H1 (cell line): ENCODE measurements around the gene GHRL. TPM values are rescaled to one million over a fixed set of nuclear protein-coding genes. Genes with fewer than 3 reads are reported as not detected.

Experiments used
- EGR1 ChIP-seq: IDR thresholded peaks from 2 replicates; pipeline ENCODE4 v1.6.1; 2011; ENCODE audit warnings: low read depth, low read length, borderline replicate concordance
- HDAC2 ChIP-seq, 2 experiments: fragments of 300-600 bp in 1 of 2; sonication (generic) in 1 of 2; IDR thresholded peaks; 2 replicates each; pipeline ENCODE4 v1.6.1; 2011 to 2012; ENCODE audit warnings: low read depth in 2 of 2, low read length in 2 of 2, mild to moderate bottlenecking in 2 of 2, moderate library complexity in 2 of 2, borderline replicate concordance in 1 of 2, inconsistent platforms in 1 of 2
- KDM4A ChIP-seq: IDR thresholded peaks from one replicate; pipeline ENCODE4 v1.7.1; 2012; ENCODE audit warnings: low read depth, mild to moderate bottlenecking, moderate library complexity, low read length, inconsistent platforms; ENCODE audit not compliant: severe bottlenecking
- RFX5 ChIP-seq: IDR thresholded peaks from 2 replicates; pipeline ENCODE4 v1.6.1; 2011; ENCODE audit warnings: low read depth, low read length, improper control_type of control experiment, borderline replicate concordance
- RXRA ChIP-seq: IDR thresholded peaks from 2 replicates; pipeline ENCODE4 v1.6.1; 2011; ENCODE audit warnings: low read depth, mild to moderate bottlenecking, low read length, moderate library complexity; ENCODE audit not compliant: insufficient read depth
- SP4 ChIP-seq: IDR thresholded peaks from 2 replicates; pipeline ENCODE4 v1.6.1; 2012; ENCODE audit warnings: low read length, inconsistent platforms
- polyA plus RNA-seq, 7 experiments: library from polyadenylated mRNA; depleted of rRNA in 3 of 7; stranded (reverse) in 5 of 7; unstranded in 2 of 7; fragments of >200 nt in 5 of 7; fragments of 200-250 nt in 2 of 7; gene quantifications; 1 replicate in 5 of 7; 2 replicates in 1 of 7; 4 replicates in 1 of 7; pipeline versions ENCODE4 v1.2.1 to v1.2.3, GENCODE V29; 2011 to 2013; ENCODE audit warnings: missing spikeins in 2 of 7, mixed read lengths in 2 of 7
- total RNA-seq: library from RNA; stranded (reverse); fragmentation: NEBNext Ultra II Directional; extraction: Animal tissue kit (Norgen Biotek cat#: 25700); gene quantifications from 2 replicates; pipeline ENCODE4 v1.2.1, GENCODE V29; 2021
- TF ChIP-seq, protein P1 (sequence below), 3 experiments: IDR thresholded peaks; 1 replicate in 2 of 3; 2 replicates in 1 of 3; pipeline versions ENCODE4 v1.5.1 to v1.6.1; 2011; ENCODE audit warnings: low read length in 3 of 3, mild to moderate bottlenecking in 3 of 3, inconsistent platforms in 2 of 3, low read depth in 1 of 3, moderate library complexity in 1 of 3; ENCODE audit not compliant: insufficient read depth in 1 of 3; ENCODE audit errors: control extremely low read depth in 1 of 3

The GHRL gene
- total and polyA plus RNA-seq, 2 of the 8 experiments (the other 6 are each of a cell fraction or from before 2014, with no cell fraction given), result 0.32 to 0.35 TPM

DNA sequence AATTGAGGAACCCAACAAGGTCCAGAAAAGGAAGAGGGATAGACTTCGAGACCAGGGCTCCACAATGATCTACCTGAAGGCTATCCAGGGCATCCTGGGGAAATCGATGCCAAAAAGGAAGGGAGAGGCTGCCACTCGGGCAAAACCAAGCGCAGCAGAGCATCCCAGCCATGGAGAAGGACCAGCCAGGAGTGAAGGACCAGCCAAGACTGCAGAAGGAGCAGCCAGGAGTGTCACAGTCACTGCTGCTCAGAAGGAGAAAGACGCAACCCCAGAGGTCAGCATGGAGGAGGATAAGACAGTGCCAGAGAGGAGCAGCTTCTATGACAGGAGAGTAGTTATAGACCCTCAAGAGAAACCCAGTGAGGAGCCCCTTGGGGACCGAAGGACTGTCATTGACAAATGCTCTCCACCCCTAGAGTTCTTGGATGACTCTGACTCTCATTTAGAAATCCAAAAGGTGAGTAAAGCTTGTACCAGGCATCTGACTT lies 32.5 kb downstream of the GHRL start (continued):
- no peak for TF ChIP-seq EGR1
- no peak for TF ChIP-seq KDM4A
- TF ChIP-seq HDAC2 (IDR thresholded peaks at IDR 0.05; ENCODE audit: borderline replicate concordance in 1 of 2, low read depth in 2 of 2, low read length in 2 of 2), result no peak
- no peak for TF ChIP-seq RFX5
- TF ChIP-seq SP4, result no peak
- no peak for TF ChIP-seq RXRA
- TF ChIP-seq, protein P1, sequence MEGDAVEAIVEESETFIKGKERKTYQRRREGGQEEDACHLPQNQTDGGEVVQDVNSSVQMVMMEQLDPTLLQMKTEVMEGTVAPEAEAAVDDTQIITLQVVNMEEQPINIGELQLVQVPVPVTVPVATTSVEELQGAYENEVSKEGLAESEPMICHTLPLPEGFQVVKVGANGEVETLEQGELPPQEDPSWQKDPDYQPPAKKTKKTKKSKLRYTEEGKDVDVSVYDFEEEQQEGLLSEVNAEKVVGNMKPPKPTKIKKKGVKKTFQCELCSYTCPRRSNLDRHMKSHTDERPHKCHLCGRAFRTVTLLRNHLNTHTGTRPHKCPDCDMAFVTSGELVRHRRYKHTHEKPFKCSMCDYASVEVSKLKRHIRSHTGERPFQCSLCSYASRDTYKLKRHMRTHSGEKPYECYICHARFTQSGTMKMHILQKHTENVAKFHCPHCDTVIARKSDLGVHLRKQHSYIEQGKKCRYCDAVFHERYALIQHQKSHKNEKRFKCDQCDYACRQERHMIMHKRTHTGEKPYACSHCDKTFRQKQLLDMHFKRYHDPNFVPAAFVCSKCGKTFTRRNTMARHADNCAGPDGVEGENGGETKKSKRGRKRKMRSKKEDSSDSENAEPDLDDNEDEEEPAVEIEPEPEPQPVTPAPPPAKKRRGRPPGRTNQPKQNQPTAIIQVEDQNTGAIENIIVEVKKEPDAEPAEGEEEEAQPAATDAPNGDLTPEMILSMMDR (IDR thresholded peaks at IDR 0.05; ENCODE audit: control extremely low read depth in 1 of 3, insufficient read depth in 1 of 3, low read depth in 1 of 3, low read length in 3 of 3), result no peak
